Measurements from ENCODE around the gene TTC39B. TPM values are rescaled to one million over a fixed set of nuclear protein-coding genes. Genes with fewer than 3 reads are reported as not detected.

The TTC39B gene
- total RNA-seq, 1 donor from 2014 or later = 30.6 TPM

GRCh38 chr9:15137089-15137488 lies 169.9 kb downstream of the TTC39B start:
- no peak for DNase-seq (ENCODE audit: low spot score)
- Mint-ChIP-seq H3K4me1 (ENCODE audit: low read depth) (peaks cover 16% of the 10 kb centered on the region), H3K36me3 (ENCODE audit: low read depth) (no peaks in the 10 kb centered on the region), H3K9me3 (ENCODE audit: low read depth) (no peaks in the 10 kb centered on the region), H3K4me3 (ENCODE audit: unreplicated experiment) (no peak overlapping the region), H3K27me3 (ENCODE audit: low read depth) (no peaks in the 10 kb centered on the region), H3K27ac (ENCODE audit: unreplicated experiment) (no peak overlapping the region)
- TF ChIP-seq CTCF (IDR thresholded peaks at IDR 0.05) = no peak

- Mint-ChIP-seq H3K27ac (ENCODE audit: unreplicated experiment) (no peak overlapping the region), H3K4me3 (ENCODE audit: unreplicated experiment) (no peak overlapping the region), H3K36me3 (ENCODE audit: low read depth) (no peaks in the 10 kb centered on the region), H3K9me3 (ENCODE audit: low read depth) (no peaks in the 10 kb centered on the region), H3K4me1 (ENCODE audit: low read depth) (peaks cover 16% of the 10 kb centered on the region), H3K27me3 (ENCODE audit: low read depth) (no peaks in the 10 kb centered on the region)
- no peak for DNase-seq (ENCODE audit: low spot score)
- TF ChIP-seq CTCF (IDR thresholded peaks at IDR 0.05) = no peak
Observed at GRCh38 chr9:15136646-15137045, 170.4 kb downstream of the TTC39B start.

- DNase-seq (ENCODE audit: low spot score) = no peak
- no peaks in the 10 kb centered on the region for H3K36me3 Mint-ChIP-seq (ENCODE audit: low read depth)
- H3K27ac Mint-ChIP-seq (ENCODE audit: unreplicated experiment) = no peak overlapping the region
- H3K4me1 Mint-ChIP-seq (ENCODE audit: low read depth) = peaks cover 16% of the 10 kb centered on the region
- H3K27me3 Mint-ChIP-seq (ENCODE audit: low read depth) = no peaks in the 10 kb centered on the region
- peak; percentile 95 for TF ChIP-seq CTCF (IDR thresholded peaks at IDR 0.05)
- H3K4me3 Mint-ChIP-seq (ENCODE audit: unreplicated experiment) = peak overlapping the region; percentile 53
- H3K9me3 Mint-ChIP-seq (ENCODE audit: low read depth) = no peaks in the 10 kb centered on the region
Observed at GRCh38 chr9:15135164-15135792, 171.7 kb downstream of the TTC39B start.

GRCh38 chr9:15133488-15133887 lies 173.5 kb downstream of the TTC39B start:
- H3K9me3 Mint-ChIP-seq (ENCODE audit: low read depth) = no peaks in the 10 kb centered on the region
- no peaks in the 10 kb centered on the region for H3K36me3 Mint-ChIP-seq (ENCODE audit: low read depth)

GRCh38 chr9:15132091-15132490 lies 174.9 kb downstream of the TTC39B start:
- no peaks in the 10 kb centered on the region for H3K36me3 Mint-ChIP-seq (ENCODE audit: low read depth)
- no peak for TF ChIP-seq CTCF (IDR thresholded peaks at IDR 0.05)
- H3K27me3 Mint-ChIP-seq (ENCODE audit: low read depth) = peaks cover 4% of the 10 kb centered on the region
- H3K9me3 Mint-ChIP-seq (ENCODE audit: low read depth) = no peaks in the 10 kb centered on the region
- H3K4me1 Mint-ChIP-seq (ENCODE audit: low read depth) = peaks cover 7% of the 10 kb centered on the region
- no peak for DNase-seq (ENCODE audit: low spot score)
- no peak overlapping the region for H3K4me3 Mint-ChIP-seq (ENCODE audit: unreplicated experiment)
- H3K27ac Mint-ChIP-seq (ENCODE audit: unreplicated experiment) = no peak overlapping the region

More at GRCh38 chr9:15133488-15133887, 173.5 kb downstream of the TTC39B start:
- no peak for DNase-seq (ENCODE audit: low spot score)
- Mint-ChIP-seq H3K27ac (ENCODE audit: unreplicated experiment) (no peak overlapping the region), H3K4me3 (ENCODE audit: unreplicated experiment) (no peak overlapping the region), H3K4me1 (ENCODE audit: low read depth) (peaks cover 7% of the 10 kb centered on the region), H3K27me3 (ENCODE audit: low read depth) (no peaks in the 10 kb centered on the region)
- TF ChIP-seq CTCF (IDR thresholded peaks at IDR 0.05) = no peak

Data from chondrocyte (in vitro differentiated cells).